H9 (cell line): ENCODE data around the gene GRID2. TPM values are rescaled to one million over a fixed set of nuclear protein-coding genes. Genes with fewer than 3 reads are reported as not detected.

Experiments used
- DNase-seq: peaks from one replicate; pipeline ENCODE4 v3.0.0-alpha.2; 2017
- H2AFZ ChIP-seq: one replicate; pipeline ENCODE4 v1.6.1; 2013; ENCODE audit warnings: mild to moderate bottlenecking, low read length, control low read depth, moderate library complexity
- H2AK5ac ChIP-seq: 2 replicates; pipeline ENCODE4 v1.6.1; 2013; ENCODE audit warnings: low read length, control low read depth, mixed read lengths; ENCODE audit not compliant: insufficient read length
- H2BK120ac ChIP-seq: one replicate; pipeline ENCODE4 v1.6.1; 2013; ENCODE audit warnings: low read depth, mild to moderate bottlenecking, low read length, control low read depth, inconsistent platforms; ENCODE audit not compliant: poor library complexity, severe bottlenecking
- H2BK12ac ChIP-seq: 2 replicates; pipeline ENCODE4 v1.6.1; 2013; ENCODE audit warnings: low read length, control low read depth, mixed read lengths, low read depth; ENCODE audit not compliant: insufficient read length
- H2BK15ac ChIP-seq: 2 replicates; pipeline ENCODE4 v1.6.1; 2013; ENCODE audit warnings: low read depth, low read length, control low read depth
- H2BK20ac ChIP-seq: one replicate; pipeline ENCODE4 v1.6.1; 2013; ENCODE audit warnings: low read depth, mild to moderate bottlenecking, low read length, control low read depth, inconsistent platforms; ENCODE audit not compliant: poor library complexity, severe bottlenecking
- H2BK5ac ChIP-seq: 2 replicates; pipeline ENCODE4 v1.6.1; 2013; ENCODE audit warnings: low read length, control low read depth, mixed read lengths; ENCODE audit not compliant: insufficient read length
- H3K14ac ChIP-seq: 2 replicates; pipeline ENCODE4 v1.6.1; 2013; ENCODE audit warnings: low read length, control low read depth; ENCODE audit not compliant: insufficient read depth
- H3K18ac ChIP-seq: 2 replicates; pipeline ENCODE4 v1.6.1; 2013; ENCODE audit warnings: low read depth, mild to moderate bottlenecking, mixed read lengths, low read length, control low read depth; ENCODE audit not compliant: insufficient read length
- H3K23ac ChIP-seq: 2 replicates; pipeline ENCODE4 v1.6.1; 2013; ENCODE audit warnings: low read length, control low read depth, mixed read lengths, low read depth; ENCODE audit not compliant: insufficient read length
- H3K23me2 ChIP-seq: 2 replicates; pipeline ENCODE4 v1.6.1; 2013; ENCODE audit warnings: low read depth, mild to moderate bottlenecking, mixed read lengths, low read length, control low read depth; ENCODE audit not compliant: insufficient read length, poor library complexity, severe bottlenecking
- H3K27ac ChIP-seq: 2 replicates; pipeline ENCODE4 v1.5.1; 2013; ENCODE audit warnings: low read length, control low read depth, mixed read lengths, low read depth; ENCODE audit not compliant: insufficient read length
- H3K27me3 ChIP-seq: 2 replicates; pipeline ENCODE4 v1.6.1; 2013; ENCODE audit warnings: low read length, control low read depth, inconsistent platforms; ENCODE audit not compliant: insufficient read depth
- H3K4ac ChIP-seq: 2 replicates; pipeline ENCODE4 v1.6.1; 2013; ENCODE audit warnings: low read depth, mild to moderate bottlenecking, control low read depth, inconsistent platforms, low read length, moderate library complexity
- H3K4me1 ChIP-seq: 2 replicates; pipeline ENCODE4 v1.6.1; 2013; ENCODE audit warnings: low read length, control low read depth, inconsistent platforms; ENCODE audit not compliant: insufficient read depth
- H3K4me2 ChIP-seq: 2 replicates; pipeline ENCODE4 v1.6.1; 2013; ENCODE audit warnings: low read length, control low read depth, mixed read lengths; ENCODE audit not compliant: insufficient read length, insufficient read depth
- H3K56ac ChIP-seq: 2 replicates; pipeline ENCODE4 v1.6.1; 2013; ENCODE audit warnings: low read depth, mild to moderate bottlenecking, mixed read lengths, low read length, control low read depth; ENCODE audit not compliant: insufficient read length
- H3K79me1 ChIP-seq: 2 replicates; pipeline ENCODE4 v1.6.1; 2013; ENCODE audit warnings: low read depth, mild to moderate bottlenecking, moderate library complexity, low read length, control low read depth, inconsistent platforms; ENCODE audit not compliant: insufficient read depth, poor library complexity, severe bottlenecking
- H3K79me2 ChIP-seq: 2 replicates; pipeline ENCODE4 v1.6.1; 2013; ENCODE audit warnings: low read length, control low read depth, inconsistent platforms; ENCODE audit not compliant: insufficient read depth
- H3K9ac ChIP-seq: 2 replicates; pipeline ENCODE4 v1.6.1; 2013; ENCODE audit warnings: low read length, control low read depth, mixed read lengths; ENCODE audit not compliant: insufficient read length; ENCODE audit errors: extremely low read depth
- H3K9me3 ChIP-seq: one replicate; pipeline ENCODE4 v1.6.1; 2013; ENCODE audit warnings: low read depth, low read length, inconsistent platforms; ENCODE audit not compliant: control insufficient read depth
- H3T11ph ChIP-seq: one replicate; pipeline ENCODE4 v1.6.1; 2013; ENCODE audit warnings: mild to moderate bottlenecking, low read length, control low read depth, inconsistent platforms
- H4K20me1 ChIP-seq: one replicate; pipeline ENCODE4 v1.6.1; 2013; ENCODE audit not compliant: control insufficient read depth, insufficient read length, insufficient read depth
- H4K5ac ChIP-seq: 2 replicates; pipeline ENCODE4 v1.6.1; 2013; ENCODE audit warnings: low read depth, mild to moderate bottlenecking, mixed read lengths, low read length, control low read depth; ENCODE audit not compliant: insufficient read length
- H4K8ac ChIP-seq: replicated peaks from 2 replicates; pipeline ENCODE4 v1.6.1; 2013; ENCODE audit warnings: low read length, control low read depth, mixed read lengths, low read depth; ENCODE audit not compliant: insufficient read length
- H4K91ac ChIP-seq: 2 replicates; pipeline ENCODE4 v1.6.1; 2013; ENCODE audit warnings: low read depth, mild to moderate bottlenecking, moderate library complexity, mixed read lengths, low read length, control low read depth; ENCODE audit not compliant: insufficient read length
- H3K27ac Mint-ChIP-seq, 3 experiments: 2 replicates in 2 of 3; 3 replicates in 1 of 3; pipeline ENCODE4 v1.8.0; 2020 to 2021; ENCODE audit warnings: mixed read lengths in 3 of 3, mild to moderate bottlenecking in 1 of 3, moderate library complexity in 1 of 3
- H3K27me3 Mint-ChIP-seq: 2 replicates; pipeline ENCODE4 v1.8.0; 2021; ENCODE audit warnings: low read depth, mild to moderate bottlenecking, moderate library complexity, mixed read lengths
- H3K36me3 Mint-ChIP-seq, 3 experiments: 2 replicates in 2 of 3; 3 replicates in 1 of 3; pipeline ENCODE4 v1.8.0; 2020 to 2021; ENCODE audit warnings: low read depth in 3 of 3, mixed read lengths in 3 of 3; ENCODE audit not compliant: insufficient read depth in 1 of 3
- H3K4me1 Mint-ChIP-seq, 2 experiments: 2 replicates each; pipeline ENCODE4 v1.8.0; 2020; ENCODE audit warnings: mixed read lengths in 2 of 2
- H3K4me3 Mint-ChIP-seq, 2 experiments: 2 replicates in 1 of 2; 3 replicates in 1 of 2; pipeline ENCODE4 v1.8.0; 2020 to 2021; ENCODE audit warnings: mild to moderate bottlenecking in 2 of 2, mixed read lengths in 2 of 2, moderate library complexity in 1 of 2
- H3K9me3 Mint-ChIP-seq, 2 experiments: 2 replicates in 1 of 2; 3 replicates in 1 of 2; pipeline ENCODE4 v1.8.0; 2020; ENCODE audit warnings: mild to moderate bottlenecking in 2 of 2, mixed read lengths in 2 of 2, moderate library complexity in 1 of 2
- CTCF ChIP-seq: fragments of 200-600 bp; sonication (generic); conservative IDR thresholded peaks from 3 replicates; pipeline ENCODE4 v1.8.0; 2021; ENCODE audit warnings: antibody characterized with exemption, mild to moderate bottlenecking
- WGBS: extraction: QIAGEN DNeasy Blood & Tissue Kit; methylation state at CpG from one replicate; pipeline ENCODE4 v1.1.7; 2013; ENCODE audit warnings: missing lambda C conversion rate, low lambda C conversion rate, mixed read lengths; ENCODE audit not compliant: insufficient read length; ENCODE audit errors: extremely low coverage; 5-methylcytosine and 5-hydroxymethylcytosine counted together
- total RNA-seq: library from RNA; stranded (reverse); gene quantifications from 2 replicates; pipeline ENCODE4 v1.2.1, GENCODE V29; 2021

GRID2 gene
- total RNA-seq, 1 experiment from 2014 or later: 21.8 TPM

GRCh38 chr4:93409035-93409434 is 1105.3 kb downstream of the GRID2 start:
- Histone ChIP-seq H3K23me2 (no peaks in the 10 kb centered on the region), H3K4me1 (no peaks in the 10 kb centered on the region; the same call in 1 of the 2 replicates), H2BK12ac (no peak overlapping the region), H3K9me3 (no peaks in the 10 kb centered on the region), H2AFZ (no peak overlapping the region), H3K79me1 (no peaks in the 10 kb centered on the region), H2BK5ac (no peak overlapping the region), H3K56ac (no peak overlapping the region), H3K27ac (no peak overlapping the region), H4K5ac (no peak overlapping the region), H4K91ac (no peak overlapping the region), H3K18ac (no peak overlapping the region), H3K4ac (no peak overlapping the region), H3T11ph (no peak overlapping the region), H2BK120ac (no peak overlapping the region), H3K27me3 (0 out of 2 replicates have a peak, but pooled peaks cover 3% of the 10 kb centered on the region), H3K9ac (no peak overlapping the region), H4K20me1 (no peaks in the 10 kb centered on the region), H3K79me2 (no peaks in the 10 kb centered on the region), H3K14ac (no peak overlapping the region), H3K4me2 (peak overlapping the region; percentile 25), H4K8ac (no peak overlapping the region), H2BK15ac (no peak overlapping the region), H2AK5ac (no peak overlapping the region), H2BK20ac (no peak overlapping the region), H3K23ac (no peak overlapping the region)
- peak; percentile 45; the same call in 2 of the 3 replicates for TF ChIP-seq CTCF
- DNase-seq: no peak
- no peaks in the 10 kb centered on the region for H3K9me3 Mint-ChIP-seq
- WGBS: no CpG with 5 or more reads among the region's 1 CpG
- H3K27ac Mint-ChIP-seq: no peak overlapping the region
- peaks cover 29 to 34% of the 10 kb centered on the region in 2 experiments for H3K4me1 Mint-ChIP-seq
- H3K36me3 Mint-ChIP-seq: no peaks in the 10 kb centered on the region
- H3K27me3 Mint-ChIP-seq: peaks cover 70% of the 10 kb centered on the region
- peak overlapping the region in 1 of 2 experiments; percentile 11; a peak in 2 of 5 replicates for H3K4me3 Mint-ChIP-seq
